ENCODE results near the gene SLC6A1. TPM values are rescaled to one million over a fixed set of nuclear protein-coding genes. Genes with fewer than 3 reads are reported as not detected.

SLC6A1 gene
- total RNA-seq, 1 experiment from 2014 or later: not detected

GRCh38 chr3:11054739-11055438 is 62.3 kb downstream of the SLC6A1 start:
- no peak overlapping the region for H3K18ac ChIP-seq (ENCODE audit: insufficient read length, low read depth, low read length)
- no peak overlapping the region for H2AFZ ChIP-seq (ENCODE audit: low read length)
- H3K27ac ChIP-seq (ENCODE audit: insufficient read length, low read depth, low read length): no peak overlapping the region
- no peak overlapping the region for H4K5ac ChIP-seq (ENCODE audit: insufficient read length, low read depth, low read length)
- TF ChIP-seq, protein P1, sequence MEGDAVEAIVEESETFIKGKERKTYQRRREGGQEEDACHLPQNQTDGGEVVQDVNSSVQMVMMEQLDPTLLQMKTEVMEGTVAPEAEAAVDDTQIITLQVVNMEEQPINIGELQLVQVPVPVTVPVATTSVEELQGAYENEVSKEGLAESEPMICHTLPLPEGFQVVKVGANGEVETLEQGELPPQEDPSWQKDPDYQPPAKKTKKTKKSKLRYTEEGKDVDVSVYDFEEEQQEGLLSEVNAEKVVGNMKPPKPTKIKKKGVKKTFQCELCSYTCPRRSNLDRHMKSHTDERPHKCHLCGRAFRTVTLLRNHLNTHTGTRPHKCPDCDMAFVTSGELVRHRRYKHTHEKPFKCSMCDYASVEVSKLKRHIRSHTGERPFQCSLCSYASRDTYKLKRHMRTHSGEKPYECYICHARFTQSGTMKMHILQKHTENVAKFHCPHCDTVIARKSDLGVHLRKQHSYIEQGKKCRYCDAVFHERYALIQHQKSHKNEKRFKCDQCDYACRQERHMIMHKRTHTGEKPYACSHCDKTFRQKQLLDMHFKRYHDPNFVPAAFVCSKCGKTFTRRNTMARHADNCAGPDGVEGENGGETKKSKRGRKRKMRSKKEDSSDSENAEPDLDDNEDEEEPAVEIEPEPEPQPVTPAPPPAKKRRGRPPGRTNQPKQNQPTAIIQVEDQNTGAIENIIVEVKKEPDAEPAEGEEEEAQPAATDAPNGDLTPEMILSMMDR (conservative IDR thresholded peaks at IDR 0.05): no peak
- no peaks in the 10 kb centered on the region for H3K9me3 Mint-ChIP-seq
- H3K4me1 Mint-ChIP-seq: peaks cover 3 to 4% of the 10 kb centered on the region in 2 experiments
- no peak overlapping the region for H2BK15ac ChIP-seq (ENCODE audit: low read depth, low read length)
- no peak overlapping the region for H4K8ac ChIP-seq (replicated peaks; ENCODE audit: insufficient read length, low read depth, low read length)
- no peak overlapping the region for H4K91ac ChIP-seq (ENCODE audit: insufficient read length, low read depth, low read length)
- no peak for DNase-seq
- no peak overlapping the region for H3K23ac ChIP-seq (ENCODE audit: insufficient read length, low read depth, low read length)
- no peak overlapping the region for H2BK20ac ChIP-seq (ENCODE audit: low read depth, low read length, poor library complexity, severe bottlenecking)
- H3K79me2 ChIP-seq (ENCODE audit: insufficient read depth, low read length): no peaks in the 10 kb centered on the region
- no peak overlapping the region for H3K4me2 ChIP-seq (ENCODE audit: insufficient read depth, insufficient read length, low read length)
- no peak overlapping the region for H3T11ph ChIP-seq (ENCODE audit: low read length)
- no peak overlapping the region for H2BK5ac ChIP-seq (ENCODE audit: insufficient read length, low read length)
- H3K9ac ChIP-seq (ENCODE audit: extremely low read depth, insufficient read length, low read length): no peak overlapping the region
- no peak overlapping the region for H2BK12ac ChIP-seq (ENCODE audit: insufficient read length, low read depth, low read length)
- no peaks in the 10 kb centered on the region for H3K36me3 Mint-ChIP-seq (ENCODE audit: insufficient read depth in 1 of 3, low read depth in 3 of 3)
- WGBS (ENCODE audit: extremely low coverage, insufficient read length, low lambda C conversion rate): no CpG with 5 or more reads among the region's 17 CpGs
- no peaks in the 10 kb centered on the region for H3K9me3 ChIP-seq (ENCODE audit: control insufficient read depth, low read depth, low read length)
- H3K56ac ChIP-seq (ENCODE audit: insufficient read length, low read depth, low read length): no peak overlapping the region
- H3K27me3 ChIP-seq (ENCODE audit: insufficient read depth, low read length): no peaks in the 10 kb centered on the region
- no peaks in the 10 kb centered on the region for H3K23me2 ChIP-seq (ENCODE audit: insufficient read length, low read depth, low read length, poor library complexity, severe bottlenecking)
- H3K14ac ChIP-seq (ENCODE audit: insufficient read depth, low read length): no peak overlapping the region
- H3K79me1 ChIP-seq (ENCODE audit: insufficient read depth, low read depth, low read length, poor library complexity, severe bottlenecking): no peaks in the 10 kb centered on the region
- no peak overlapping the region for H3K4ac ChIP-seq (ENCODE audit: low read depth, low read length)
- H3K27ac Mint-ChIP-seq: no peak overlapping the region
- H3K27me3 Mint-ChIP-seq (ENCODE audit: low read depth): peaks cover 25% of the 10 kb centered on the region
- H3K4me3 Mint-ChIP-seq: no peak overlapping the region
- no peaks in the 10 kb centered on the region for H3K4me1 ChIP-seq (ENCODE audit: insufficient read depth, low read length)
- H2BK120ac ChIP-seq (ENCODE audit: low read depth, low read length, poor library complexity, severe bottlenecking): no peak overlapping the region
- H2AK5ac ChIP-seq (ENCODE audit: insufficient read length, low read length): no peak overlapping the region
- H4K20me1 ChIP-seq (ENCODE audit: control insufficient read depth, insufficient read depth, insufficient read length): no peaks in the 10 kb centered on the region
